MG63 (cell line): Measurements from ENCODE around the gene OGN. TPM values are rescaled to one million over a fixed set of nuclear protein-coding genes. Genes with fewer than 3 reads are reported as not detected.

Source experiments
- total RNA-seq: library from RNA; depleted of rRNA; stranded (reverse); fragments of >200 nt; shearing (Covaris generic); gene quantifications from 2 replicates; pipeline ENCODE4 v1.2.3, GENCODE V29; 2014; ENCODE audit warnings: low replicate concordance; rRNA removed

Gene OGN
- total RNA-seq, 1 experiment from 2014 or later: 0.33 TPM

Other genes starting within 250 kb of the OGN start
- gene IARS1, start 110.9 kb downstream of the OGN start, total RNA-seq: 283 and 306 TPM in 2 replicates
- 22.3 and 31.0 TPM in 2 replicates for gene NOL8, start 79.2 kb downstream of the OGN start, total RNA-seq
- 16.2 and 37.6 TPM in 2 replicates for gene CENPP, start 78.6 kb downstream of the OGN start, total RNA-seq
- gene OMD, start 19.9 kb upstream of the OGN start, total RNA-seq: not detected in 2 replicates
- gene ASPN, start 77.9 kb upstream of the OGN start, total RNA-seq: not detected in 2 replicates
- gene ECM2, start 131.4 kb upstream of the OGN start, total RNA-seq: 0.95 TPM in 1 of 2 replicates, not detected in the other